ENCODE measurements around the gene ARHGAP33.
"Not testable (repeated sequence)": the region's sequence is repeated elsewhere in the genome, so short reads cannot be mapped to it uniquely, and the experiment has no call there.

GRCh38 chr19:35836096-35836495, 60.7 kb downstream of the ARHGAP33 start:
- TF ChIP-seq CTCF (IDR thresholded peaks at IDR 0.05); ZMAT4 (CRISPR knock-in tag; IDR thresholded peaks at IDR 0.05); ATF3 (CRISPR knock-in tag; conservative IDR thresholded peaks at IDR 0.05); RELA (CRISPR knock-in tag; IDR thresholded peaks at IDR 0.05; ENCODE audit: borderline replicate concordance): not testable (repeated sequence)

All from WTC11 (cell line).